Measurements from ENCODE around the gene RGS3. TPM values are rescaled to one million over a fixed set of nuclear protein-coding genes. Genes with fewer than 3 reads are reported as not detected.

RGS3 gene
- total and polyA plus RNA-seq, 10 of the 15 experiments (the other 5 are each of a cell fraction or from before 2014, with no cell fraction given) = 2.9 to 138 (median 28.8) TPM

GRCh38 chr9:113609562-113610318 is 146.2 kb downstream of the RGS3 start (continued):
- TF ChIP-seq REST (IDR thresholded peaks at IDR 0.05; ENCODE audit: low read depth, low read length) = no peak
- TF ChIP-seq NFYA (IDR thresholded peaks at IDR 0.05; ENCODE audit: borderline replicate concordance, low read depth, low read length) = no peak

- WGBS (ENCODE audit: insufficient coverage, insufficient replicate concordance, low lambda C conversion rate, missing lambda C conversion rate) = 37% methylated on average over 6 of the region's 6 CpGs
- Histone ChIP-seq H3K4me1 (ENCODE audit: control insufficient read depth, insufficient read depth, low read length) (peaks cover 12% of the 10 kb centered on the region), H3K9ac (ENCODE audit: control insufficient read depth, insufficient read depth, low read length) (no peak overlapping the region), H2AFZ (ENCODE audit: control insufficient read depth, low read depth, low read length) (no peak overlapping the region), H3K27ac (ENCODE audit: control insufficient read depth, insufficient read depth) (no peak overlapping the region), H3K4me3 (no peak overlapping the region), H3K36me3 (ENCODE audit: control insufficient read depth in 2 of 2, insufficient read depth in 2 of 2, low read length in 1 of 2) (no peaks in the 10 kb centered on the region), H3K79me2 (ENCODE audit: control insufficient read depth, insufficient read depth, low read length) (no peaks in the 10 kb centered on the region), H3K4me2 (ENCODE audit: control insufficient read depth, insufficient read depth) (no peak overlapping the region), H4K20me1 (ENCODE audit: control insufficient read depth, insufficient read depth) (no peaks in the 10 kb centered on the region), H3K9me3 (replicated peaks; ENCODE audit: control insufficient read depth, insufficient read depth, low read length) (no peaks in the 10 kb centered on the region), H3K27me3 (replicated peaks in 1 of 2; ENCODE audit: control insufficient read depth in 2 of 2, insufficient read depth in 2 of 2, low read length in 1 of 2) (no peaks in the 10 kb centered on the region)
- RAD21 ChIA-PET (ENCODE audit: unreplicated experiment) = interaction anchor here (1.2 kb wide), 1 partner anchor 166 kb away, joined by 3 read pairs; no protein-coding TSS in a partner anchor
- in situ Hi-C loops (cut with MboI) (no loop called here), intact Hi-C loops (cut with micrococcal nuclease; ENCODE audit: unreplicated experiment) (no loop called here)
- no TSS peak for BruUV-seq (replicated peaks)
- FAIRE-seq (no peak), DNase-seq (ENCODE audit: low read depth, low spot score) (no peak), ATAC-seq (no peak)
- POLR2A ChIA-PET = no interaction called here
- CTCF ChIA-PET = interaction anchor here (1.1 to 1.6 kb wide), 4 partner anchors 9 to 166 kb away, joined by 4 to 5 read pairs (median 4); no protein-coding TSS in a partner anchor
- SMC1A ChIA-PET (ENCODE audit: uncharacterized antibody, unreplicated experiment) = interaction anchor here (1.0 kb wide), 1 partner anchor 43 kb away, joined by 4 read pairs; no protein-coding TSS in a partner anchor
- TF ChIP-seq POU2F2 (IDR thresholded peaks at IDR 0.05; ENCODE audit: borderline replicate concordance, low read depth, low read length) = no peak
Observed at GRCh38 chr9:113611461-113612215, 148.1 kb downstream of the RGS3 start.

All from GM12878 (cell line).